ENCODE data around the gene ZNF235.
A peak's percentile ranks its signal among the peaks of the same experiment; 100 is the strongest.
"Not testable (repeated sequence)": the region's sequence is repeated elsewhere in the genome, so short reads cannot be mapped to it uniquely, and the experiment has no call there.

Gene ZNF235

DNA sequence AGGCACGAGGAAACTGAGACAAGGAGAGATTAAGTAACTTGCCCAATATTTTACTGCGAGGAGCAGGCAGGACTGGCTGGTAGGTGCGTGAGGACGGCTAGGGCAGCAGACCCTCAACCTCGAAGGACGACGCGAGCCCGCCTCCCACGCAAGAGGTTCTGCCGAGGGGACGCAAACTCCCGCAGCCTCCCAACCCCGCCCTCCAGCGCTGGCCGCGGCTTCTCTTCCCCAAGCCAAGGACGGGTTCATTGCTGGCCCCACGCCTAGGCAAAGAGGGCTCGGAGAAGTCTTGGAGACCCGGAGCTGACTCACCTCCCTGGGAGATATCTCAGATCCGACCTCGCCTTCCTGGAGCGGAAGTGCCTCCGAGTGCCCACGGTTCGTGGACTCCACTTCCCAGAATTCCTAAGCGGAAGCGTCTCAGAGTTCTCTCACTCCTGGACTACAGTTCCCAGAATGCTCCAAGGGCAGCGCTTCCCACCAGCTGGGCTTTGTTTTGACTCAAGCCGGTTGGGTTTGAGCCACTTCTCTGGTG lies at the start of gene ZNF235:
Gene ZNF235, minus strand, starts transcription at position 367 of the 535 bp plus-strand sequence. CDS start 1,621 bp downstream, outside the sequence.
- DNase-seq (ENCODE audit: low spot score): peak; percentile 93

DNA sequence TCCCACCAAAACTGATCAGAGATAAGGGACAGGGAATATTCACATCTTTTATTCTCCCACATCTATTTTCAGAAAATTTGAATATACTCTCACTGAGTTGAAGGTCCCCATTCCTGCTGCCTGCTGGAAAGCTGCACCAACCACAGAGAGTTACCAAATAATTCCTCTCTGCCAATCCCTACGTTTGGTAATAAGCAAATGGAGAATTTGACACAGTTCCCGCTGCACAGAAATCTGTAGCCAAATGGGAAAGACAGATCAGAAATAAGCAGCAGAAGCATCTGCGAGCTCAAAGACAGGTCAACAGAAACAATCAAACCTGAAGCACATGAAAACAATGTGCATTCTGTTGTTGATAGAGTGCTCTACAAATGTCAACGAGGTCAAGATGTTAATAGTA lies 41.7 kb upstream of the ZNF235 start:
- no peak for DNase-seq (ENCODE audit: low spot score)

- DNase-seq (ENCODE audit: low spot score): no peak
These were observed 41.1 kb upstream of the ZNF235 start for GRCh38 chr19:44345959-44346358.

- DNase-seq (ENCODE audit: low spot score): no peak
These were observed 39.4 kb upstream of the ZNF235 start for GRCh38 chr19:44344255-44344654.

DNA sequence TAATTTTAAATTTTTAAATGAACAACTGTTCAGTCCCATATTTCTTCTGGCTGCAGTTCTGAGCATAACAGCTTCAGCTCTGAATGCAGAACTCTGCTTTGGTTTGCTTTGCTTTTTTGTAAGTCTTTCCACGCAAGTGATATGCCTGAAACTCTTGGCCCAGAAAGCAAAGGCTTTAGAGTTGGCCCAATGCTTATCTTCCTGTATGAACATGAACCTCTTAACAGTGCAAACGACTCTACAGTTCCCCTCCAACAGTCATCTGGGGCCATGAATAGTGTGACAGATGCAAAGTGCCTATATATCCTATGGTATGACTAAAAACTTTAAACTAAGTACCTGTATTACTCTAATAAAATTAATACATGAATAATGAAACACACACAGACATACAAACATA lies 37.0 kb upstream of the ZNF235 start:
- DNase-seq (ENCODE audit: low spot score): no peak

DNA sequence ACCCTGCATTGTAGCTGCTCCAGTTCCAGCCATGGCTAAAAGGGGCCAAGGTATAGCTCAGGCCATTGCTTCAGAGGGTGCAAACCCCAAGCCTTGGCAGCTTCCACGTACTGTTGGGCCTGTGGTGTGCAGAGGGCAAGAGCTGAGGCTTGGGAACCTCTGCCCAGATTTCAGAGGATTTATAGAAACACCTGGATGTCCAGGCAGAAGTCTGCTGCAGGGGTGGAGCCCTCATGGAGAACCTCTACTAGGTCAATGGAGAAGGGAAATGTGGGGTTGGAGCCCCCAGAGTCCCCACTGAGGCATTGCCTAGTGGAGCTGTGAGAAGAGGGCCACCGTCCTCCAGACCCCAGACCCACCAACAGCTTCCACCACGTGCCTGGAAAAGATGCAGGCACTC lies 29.8 kb upstream of the ZNF235 start:
- not testable (repeated sequence) for DNase-seq (ENCODE audit: low spot score)

DNA sequence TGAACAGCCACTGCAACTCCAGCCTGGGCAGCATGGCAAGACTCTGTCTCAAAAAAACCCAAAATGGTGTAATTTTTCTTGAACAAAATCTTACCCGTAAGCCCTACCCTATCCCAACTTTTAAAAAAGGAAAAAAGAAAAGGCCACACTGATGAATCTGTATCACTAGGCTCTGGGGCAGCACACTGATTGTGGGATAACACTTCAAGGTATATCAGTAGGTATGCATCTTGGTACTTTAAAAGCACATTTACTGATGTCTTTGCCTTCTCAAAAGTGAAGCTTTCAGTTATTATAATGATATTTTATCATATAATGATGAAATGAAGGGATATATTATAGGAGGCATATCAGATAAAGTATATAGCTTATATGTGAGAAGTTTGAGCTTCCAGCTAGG lies 27.3 kb upstream of the ZNF235 start:
- DNase-seq (ENCODE audit: low spot score): no peak

- no peak for DNase-seq (ENCODE audit: low spot score)
These were observed 11.1 kb upstream of the ZNF235 start for GRCh38 chr19:44315883-44316282.

DNA sequence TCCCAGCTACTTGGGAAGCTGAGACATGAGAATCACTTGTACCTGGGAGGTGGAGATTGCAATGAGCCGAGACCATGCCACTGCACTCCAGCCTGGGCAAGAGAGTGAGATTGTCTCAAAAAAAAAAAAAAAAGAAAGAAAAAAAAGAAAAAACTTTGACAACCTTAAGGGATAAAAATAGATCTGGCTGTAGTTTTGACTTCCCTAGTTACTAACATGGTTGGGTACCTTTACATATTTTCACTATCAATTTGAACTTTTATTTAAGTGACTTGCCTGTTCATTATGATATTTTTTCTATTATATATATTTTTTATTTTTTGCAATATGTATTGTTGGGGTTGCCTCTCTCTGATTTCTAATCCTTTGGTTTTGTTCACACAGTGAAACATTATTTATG lies 8.4 kb upstream of the ZNF235 start:
- DNase-seq (ENCODE audit: low spot score): no peak

DNA sequence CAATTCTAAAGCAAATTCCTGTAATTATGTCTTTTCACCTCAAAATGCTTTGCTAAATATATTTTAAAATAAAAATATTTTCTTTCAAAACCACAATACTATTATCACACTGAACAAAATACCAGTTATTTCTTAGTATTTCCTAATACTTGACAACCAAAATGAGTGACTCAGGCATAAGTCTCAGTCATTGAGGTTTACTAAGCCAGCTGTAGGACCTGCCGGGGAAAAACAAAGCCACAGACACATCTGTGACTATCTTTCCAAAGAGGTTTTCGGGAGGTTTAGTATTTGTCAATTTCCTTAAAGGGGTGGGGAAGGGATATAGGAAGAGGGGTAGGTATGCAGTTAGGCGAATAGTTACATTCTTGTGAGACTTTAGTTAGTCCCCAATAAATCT lies 3.2 kb upstream of the ZNF235 start:
- no peak for DNase-seq (ENCODE audit: low spot score)

- DNase-seq (ENCODE audit: low spot score): no peak
These were observed 1.5 kb upstream of the ZNF235 start for GRCh38 chr19:44306283-44306682.

DNA sequence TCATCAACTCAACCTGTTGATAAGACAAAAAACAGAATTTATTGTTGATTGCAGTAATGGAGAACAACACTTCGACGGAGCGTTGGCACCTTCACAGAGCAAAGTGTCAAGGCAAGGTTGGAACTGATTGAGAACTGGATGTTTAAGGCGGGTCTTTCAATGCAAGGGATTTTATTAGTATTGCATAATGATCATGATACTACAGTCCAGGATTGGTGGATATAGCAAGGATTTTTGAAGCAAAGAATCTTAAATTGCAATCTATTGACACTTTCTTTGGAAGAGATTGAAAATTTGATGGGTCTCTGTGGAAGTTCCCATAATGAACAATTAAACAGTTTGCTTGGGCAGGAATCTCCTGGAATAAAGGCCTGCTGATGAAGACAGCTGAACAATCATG lies 632 bp upstream of the ZNF235 start:
- DNase-seq (ENCODE audit: low spot score): no peak

GRCh38 chr19:44303976-44304568 lies 753 bp downstream of the ZNF235 start:
- peak; percentile 24 for DNase-seq (ENCODE audit: low spot score)

DNA sequence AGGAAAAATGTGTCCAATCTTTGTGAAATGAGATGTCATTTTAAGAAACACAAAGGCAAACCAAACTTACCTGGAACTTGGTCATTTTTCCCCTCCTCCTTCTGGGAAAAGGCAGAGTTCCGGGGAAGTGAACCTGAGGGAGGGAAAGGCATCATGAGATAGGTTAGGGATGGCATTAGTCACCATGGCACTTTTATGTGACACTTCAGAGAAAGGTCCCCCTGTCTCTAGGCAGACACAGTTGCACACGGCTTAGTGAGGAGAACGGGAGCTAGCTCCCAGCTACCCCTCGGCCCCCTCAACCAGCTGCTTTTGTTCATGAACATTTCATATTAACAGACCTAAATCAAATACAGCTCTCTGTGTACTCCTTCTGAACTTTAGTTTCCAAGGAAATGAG lies 1.5 kb downstream of the ZNF235 start:
- no peak for DNase-seq (ENCODE audit: low spot score)

- no peak for DNase-seq (ENCODE audit: low spot score)
These were observed 19.9 kb downstream of the ZNF235 start for GRCh38 chr19:44284968-44285367.

- no peak for DNase-seq (ENCODE audit: low spot score)
These were observed 22.0 kb downstream of the ZNF235 start for GRCh38 chr19:44282846-44283245.

- no peak for DNase-seq (ENCODE audit: low spot score)
These were observed 23.9 kb downstream of the ZNF235 start for GRCh38 chr19:44280916-44281315.

DNA sequence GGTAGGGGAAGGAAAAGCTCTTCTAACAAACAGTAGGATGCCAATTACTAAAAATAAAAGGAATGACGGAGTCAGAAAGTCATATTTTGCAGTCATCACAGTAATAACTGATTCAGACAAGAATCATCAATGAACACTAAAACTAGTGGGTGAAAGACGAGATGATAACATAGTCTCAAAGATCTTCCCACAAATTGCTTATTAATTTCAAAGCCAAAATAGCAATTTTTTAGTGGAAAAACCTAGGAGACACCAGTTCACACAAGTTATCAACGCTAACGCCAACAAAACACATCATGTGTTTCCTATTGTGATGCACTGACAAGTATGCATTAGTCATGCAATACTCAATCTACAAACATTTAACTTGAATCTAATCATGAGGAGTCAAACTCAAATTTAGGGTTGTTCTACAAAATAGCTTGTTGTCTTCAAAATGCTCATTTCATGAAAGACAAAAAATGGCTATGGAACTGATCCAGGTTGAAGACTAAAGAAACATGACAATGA lies 26.6 kb downstream of the ZNF235 start:
- no peak for DNase-seq (ENCODE audit: low spot score)

- DNase-seq (ENCODE audit: low spot score): no peak
These were observed 27.5 kb downstream of the ZNF235 start for GRCh38 chr19:44277331-44277730.

DNA sequence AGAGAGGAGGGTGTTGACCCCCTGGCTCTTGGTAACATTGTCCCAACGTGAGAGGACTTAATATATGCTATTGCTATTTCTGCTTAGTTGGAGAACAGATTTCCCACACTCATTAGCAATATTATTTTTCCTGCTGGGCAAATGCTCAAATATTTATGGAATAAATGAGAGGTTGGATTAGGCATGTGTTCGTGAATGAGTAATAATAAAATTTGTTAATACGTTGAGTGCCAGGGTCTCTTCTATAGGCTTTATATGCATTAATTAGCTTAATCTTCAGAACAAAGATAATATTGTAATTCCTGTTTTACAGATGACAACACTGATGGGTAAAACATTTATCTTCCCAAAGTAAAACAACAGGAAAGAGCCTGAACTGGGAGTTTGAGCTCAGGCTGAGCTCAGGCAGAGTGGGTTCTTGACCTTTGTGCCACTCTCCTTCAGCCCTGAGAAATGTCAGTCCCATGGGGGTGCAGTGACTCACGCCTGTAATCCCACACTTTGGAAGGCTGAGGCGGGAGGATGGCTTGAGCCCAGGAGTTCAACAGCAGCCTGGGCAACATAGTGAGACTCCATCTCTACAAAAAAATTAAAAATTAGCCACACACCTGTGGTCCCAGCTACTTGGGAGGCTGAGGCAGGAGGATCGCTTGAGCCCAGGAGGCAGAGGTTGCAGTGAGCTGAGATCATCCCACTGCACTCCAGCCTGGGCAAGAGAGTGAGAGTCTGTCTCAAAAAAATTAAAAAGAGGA lies 44.0 kb downstream of the ZNF235 start:
- DNase-seq (ENCODE audit: low spot score): no peak

GRCh38 chr19:44260343-44260681 lies 44.5 kb downstream of the ZNF235 start:
- peak; percentile 7 for DNase-seq (ENCODE audit: low spot score)

DNA sequence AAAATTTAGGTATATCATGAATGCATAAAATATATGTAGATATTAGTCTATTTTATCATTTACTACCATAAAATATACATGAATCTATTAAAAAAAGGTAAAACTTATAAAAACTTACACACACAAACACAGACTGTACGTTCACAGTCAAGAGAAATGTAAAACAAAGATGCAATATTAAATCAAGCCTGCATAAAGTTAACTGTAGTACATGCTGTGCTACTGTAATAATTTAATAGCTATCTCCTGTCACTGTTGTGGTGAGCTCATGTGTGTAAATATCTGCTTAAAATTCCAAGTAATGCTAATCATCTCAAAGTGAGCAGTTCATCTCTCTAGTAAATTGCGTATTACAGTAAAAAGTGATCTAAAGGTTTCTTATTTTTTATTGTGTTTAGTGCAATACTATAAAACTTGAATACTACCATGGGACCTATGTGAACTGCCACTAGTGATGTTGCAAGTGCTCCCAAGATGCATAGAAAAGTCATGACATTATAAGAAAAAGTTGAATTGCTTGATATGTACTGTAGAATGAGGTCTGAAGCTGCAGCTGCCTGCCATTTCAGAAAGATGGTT lies 45.9 kb downstream of the ZNF235 start:
- no peak for DNase-seq (ENCODE audit: low spot score)

DNA sequence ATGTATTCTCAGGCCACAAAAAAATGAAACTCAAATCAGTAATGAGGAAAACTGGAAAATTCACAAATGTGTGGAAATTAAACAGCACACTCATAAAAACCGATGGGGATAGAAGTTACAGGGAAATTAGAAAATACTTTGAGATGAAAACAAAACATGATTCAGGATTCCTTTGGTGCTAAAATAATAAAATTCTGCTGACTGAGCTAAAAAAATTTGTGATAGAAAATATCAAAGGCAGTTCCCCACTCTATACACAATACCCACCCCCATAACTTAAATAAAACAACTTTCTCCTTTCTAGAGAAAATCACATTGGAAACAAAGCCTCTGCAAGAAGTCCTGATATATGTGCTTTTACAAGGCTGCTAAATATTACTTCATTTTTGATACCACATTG lies 46.7 kb downstream of the ZNF235 start:
- DNase-seq (ENCODE audit: low spot score): no peak

Data from AG08396 (cell line).